DMS153 treated with DMSO at 0.1 percent for 48 hours (cell line): ENCODE data around the gene CDH4.

Source experiments
- DNase-seq: peaks from one replicate; lab custom pipeline; 2025; ENCODE audit not compliant: unreplicated experiment; lab: John Stamatoyannopoulos, UW

CDH4 gene

GRCh38 chr20:61435823-61436220, 183.8 kb downstream of the CDH4 start:
- no peak for DNase-seq

- DNase-seq: no peak
Observed at GRCh38 chr20:61436283-61436666, 184.2 kb downstream of the CDH4 start.

GRCh38 chr20:61436667-61437279, 184.7 kb downstream of the CDH4 start:
- no peak for DNase-seq

- DNase-seq: no peak
Observed at GRCh38 chr20:61437280-61438206, 185.5 kb downstream of the CDH4 start.

- DNase-seq: no peak
Observed at GRCh38 chr20:61438285-61438684, 186.2 kb downstream of the CDH4 start.

- DNase-seq: no peak
Observed at GRCh38 chr20:61439251-61439650, 187.2 kb downstream of the CDH4 start.

- DNase-seq: no peak
Observed at GRCh38 chr20:61440548-61441055, 188.5 kb downstream of the CDH4 start.

GRCh38 chr20:61441537-61441936, 189.5 kb downstream of the CDH4 start:
- DNase-seq: no peak

GRCh38 chr20:61442075-61442670, 190.1 kb downstream of the CDH4 start:
- peak; percentile 38 for DNase-seq

- no peak for DNase-seq
Observed at GRCh38 chr20:61442718-61443117, 190.7 kb downstream of the CDH4 start.

GRCh38 chr20:61443443-61444126, 191.5 kb downstream of the CDH4 start:
- no peak for DNase-seq

GRCh38 chr20:61444637-61445036, 192.6 kb downstream of the CDH4 start:
- DNase-seq: no peak

GRCh38 chr20:61445138-61445537, 193.1 kb downstream of the CDH4 start:
- DNase-seq: no peak

GRCh38 chr20:61445741-61446140, 193.7 kb downstream of the CDH4 start:
- DNase-seq: no peak

- DNase-seq: peak; percentile 13
Observed at GRCh38 chr20:61447952-61448351, 195.9 kb downstream of the CDH4 start.

- no peak for DNase-seq
Observed at GRCh38 chr20:61448386-61448785, 196.3 kb downstream of the CDH4 start.

- no peak for DNase-seq
Observed at GRCh38 chr20:61449057-61449609, 197.1 kb downstream of the CDH4 start.

- DNase-seq: no peak
Observed at GRCh38 chr20:61449916-61450315, 197.9 kb downstream of the CDH4 start.

GRCh38 chr20:61450549-61450948, 198.5 kb downstream of the CDH4 start:
- no peak for DNase-seq

- no peak for DNase-seq
Observed at GRCh38 chr20:61451009-61451408, 198.9 kb downstream of the CDH4 start.

GRCh38 chr20:61451953-61452352, 199.9 kb downstream of the CDH4 start:
- no peak for DNase-seq
